Astrocyte (in vitro differentiated cells and primary cell): ENCODE measurements around the gene OCIAD2.

ENCODE experiments used
- EZH2 ChIP-seq: IDR thresholded peaks from 2 replicates; pipeline ENCODE4 v1.6.1; 2012; ENCODE audit warnings: mild to moderate bottlenecking, low read length, inconsistent platforms; ENCODE audit not compliant: insufficient read depth
- TF ChIP-seq, protein P1 (sequence below): IDR thresholded peaks from 2 replicates; pipeline ENCODE4 v1.5.1; 2011; ENCODE audit warnings: low read depth, mild to moderate bottlenecking, inconsistent platforms, low read length, moderate library complexity; ENCODE audit not compliant: insufficient read depth

DNA sequence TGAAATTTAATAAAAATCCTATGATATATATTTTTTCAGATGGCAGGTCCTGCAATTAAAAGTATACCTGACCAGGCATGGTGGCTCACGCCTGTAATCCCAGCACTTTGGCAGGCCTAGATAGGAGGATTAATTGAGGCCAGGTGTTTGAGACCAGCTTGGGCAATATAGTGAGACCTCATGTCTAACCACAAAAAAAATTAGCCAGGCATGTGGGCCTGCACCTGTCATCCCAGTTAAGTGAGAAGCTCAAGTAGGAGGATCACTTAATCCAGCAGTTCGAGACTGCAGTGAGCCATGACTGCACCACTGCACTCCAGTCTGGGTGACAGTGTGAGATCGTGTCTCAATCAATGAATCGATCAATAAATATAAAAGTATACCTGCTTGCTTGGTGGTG, 2.5 kb downstream of the OCIAD2 start:
- TF ChIP-seq, protein P1, sequence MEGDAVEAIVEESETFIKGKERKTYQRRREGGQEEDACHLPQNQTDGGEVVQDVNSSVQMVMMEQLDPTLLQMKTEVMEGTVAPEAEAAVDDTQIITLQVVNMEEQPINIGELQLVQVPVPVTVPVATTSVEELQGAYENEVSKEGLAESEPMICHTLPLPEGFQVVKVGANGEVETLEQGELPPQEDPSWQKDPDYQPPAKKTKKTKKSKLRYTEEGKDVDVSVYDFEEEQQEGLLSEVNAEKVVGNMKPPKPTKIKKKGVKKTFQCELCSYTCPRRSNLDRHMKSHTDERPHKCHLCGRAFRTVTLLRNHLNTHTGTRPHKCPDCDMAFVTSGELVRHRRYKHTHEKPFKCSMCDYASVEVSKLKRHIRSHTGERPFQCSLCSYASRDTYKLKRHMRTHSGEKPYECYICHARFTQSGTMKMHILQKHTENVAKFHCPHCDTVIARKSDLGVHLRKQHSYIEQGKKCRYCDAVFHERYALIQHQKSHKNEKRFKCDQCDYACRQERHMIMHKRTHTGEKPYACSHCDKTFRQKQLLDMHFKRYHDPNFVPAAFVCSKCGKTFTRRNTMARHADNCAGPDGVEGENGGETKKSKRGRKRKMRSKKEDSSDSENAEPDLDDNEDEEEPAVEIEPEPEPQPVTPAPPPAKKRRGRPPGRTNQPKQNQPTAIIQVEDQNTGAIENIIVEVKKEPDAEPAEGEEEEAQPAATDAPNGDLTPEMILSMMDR = no peak
- TF ChIP-seq EZH2 = no peak
